K562 (cell line): Measurements from ENCODE around the gene SNUPN. TPM values are rescaled to one million over a fixed set of nuclear protein-coding genes. Genes with fewer than 3 reads are reported as not detected.

Experiments used
- ATAC-seq: fragments of 200-7000 bp; cut with Tn5 transposase; 3 replicates; pipeline ENCODE4 v1.9.1; 2020; ENCODE audit warnings: moderate library complexity
- BruUV-seq: library from RNA; stranded (reverse); fragments of 400-500 nt; replicated peaks from 2 replicates; lab custom pipeline; 2021; lab: Mats Ljungman, UMichigan
- CTCF ChIA-PET: fragments of 300-600 bp; formaldehyde crosslinking; extraction: SDS; loops from one replicate; lab custom pipeline; 2021; ENCODE audit warnings: low intra/inter-chr PET ratio; lab: Yijun Ruan, JAX
- POLR2A ChIA-PET: fragments of 300-600, 350-650 bp; sonication (Branson Sonifier 250); formaldehyde crosslinking; extraction: SDS; loops from one replicate; lab custom pipeline; 2021; ENCODE audit warnings: antibody characterized with exemption, inconsistent platforms; lab: Yijun Ruan, JAX
- DNase-seq, 4 experiments: peaks; one replicate each; pipeline versions ENCODE4 v3.0.0 to v3.0.0-alpha.2; 2011 to 2018; ENCODE audit warnings: low spot score in 3 of 4, mixed read lengths in 3 of 4; ENCODE audit errors: extremely low read depth in 1 of 4
- FAIRE-seq: peaks from 2 replicates; lab custom pipeline; 2011; peaks lifted over from hg19 to GRCh38; lab: Jason Lieb, UNC
- H2AFZ ChIP-seq: 2 replicates; pipeline ENCODE4 v1.6.0; 2011; ENCODE audit warnings: low read depth, low read length, control low read depth, inconsistent platforms
- H3K27ac ChIP-seq: fragments of 200-600 bp; 3 replicates; pipeline ENCODE4 v1.8.0; 2011; ENCODE audit warnings: low read depth, mild to moderate bottlenecking, control low read depth, inconsistent platforms, low read length, moderate library complexity, mixed read lengths; ENCODE audit errors: extremely low read depth
- H3K27me3 ChIP-seq, 2 experiments: fragments of 300-600 bp in 1 of 2; 2 replicates in 1 of 2; 3 replicates in 1 of 2; pipeline versions ENCODE4 v1.6.0 to v1.8.0; 2011; ENCODE audit warnings: inconsistent platforms in 2 of 2, low read length in 2 of 2, mild to moderate bottlenecking in 1 of 2, mixed read lengths in 1 of 2, moderate library complexity in 1 of 2; ENCODE audit not compliant: control insufficient read depth in 2 of 2, insufficient read depth in 2 of 2
- H3K36me3 ChIP-seq: fragments of 300-600 bp; 3 replicates; pipeline ENCODE4 v1.8.0; 2011; ENCODE audit warnings: mild to moderate bottlenecking, low read length, inconsistent platforms; ENCODE audit not compliant: control insufficient read depth, insufficient read depth
- H3K4me1 ChIP-seq, 2 experiments: fragments of 200-600 bp in 1 of 2; replicated peaks in 1 of 2; 2 replicates in 1 of 2; 3 replicates in 1 of 2; pipeline versions ENCODE4 v1.5.1 to v1.8.0; 2011; ENCODE audit warnings: inconsistent platforms in 2 of 2, low read length in 2 of 2, mild to moderate bottlenecking in 1 of 2, mixed read lengths in 1 of 2, moderate library complexity in 1 of 2; ENCODE audit not compliant: control insufficient read depth in 2 of 2, insufficient read depth in 2 of 2
- H3K4me2 ChIP-seq: 2 replicates; pipeline ENCODE4 v1.6.1; 2011; ENCODE audit warnings: low read length, control low read depth, inconsistent platforms, mixed read lengths; ENCODE audit not compliant: insufficient read depth
- H3K4me3 ChIP-seq: fragments of 200-600 bp; sonication (generic), shearing (Covaris generic); 2 replicates; pipeline ENCODE4 v1.5.1; 2016; ENCODE audit warnings: control low read depth, inconsistent platforms
- H3K79me2 ChIP-seq: fragments of 200-600 bp; 3 replicates; pipeline ENCODE4 v1.8.0; 2011; ENCODE audit warnings: low read length, inconsistent platforms; ENCODE audit not compliant: control insufficient read depth, insufficient read depth
- H3K9ac ChIP-seq, 2 experiments: 2 replicates each; pipeline versions ENCODE4 v1.6.0 to v1.6.1; 2011; ENCODE audit warnings: low read depth in 2 of 2, low read length in 2 of 2, control low read depth in 1 of 2, inconsistent platforms in 1 of 2, mild to moderate bottlenecking in 1 of 2, mixed read lengths in 1 of 2; ENCODE audit not compliant: insufficient read depth in 1 of 2
- H3K9me1 ChIP-seq: one replicate; pipeline ENCODE4 v1.6.0; 2011; ENCODE audit warnings: inconsistent platforms, mild to moderate bottlenecking, low read length, moderate library complexity; ENCODE audit not compliant: control insufficient read depth, insufficient read depth
- H3K9me3 ChIP-seq: replicated peaks from 2 replicates; pipeline ENCODE4 v1.5.1; 2011; ENCODE audit warnings: low read depth, low read length, inconsistent platforms; ENCODE audit not compliant: control insufficient read depth, insufficient read depth
- H4K20me1 ChIP-seq: replicated peaks from 2 replicates; pipeline ENCODE4 v1.6.1; 2011; ENCODE audit warnings: low read length, inconsistent platforms, mixed read lengths; ENCODE audit not compliant: control insufficient read depth, insufficient read depth
- ARID3A ChIP-seq: IDR thresholded peaks from 2 replicates; pipeline ENCODE4 v1.6.1; 2012; ENCODE audit warnings: low read depth, low read length, improper control_type of control experiment, borderline replicate concordance
- CBFA2T2 ChIP-seq: fragments of 450-650 bp; conservative IDR thresholded peaks from 2 replicates; pipeline ENCODE4 v1.6.1; 2017; ENCODE audit warnings: mild to moderate bottlenecking
- CBX2 ChIP-seq: fragments of 200-600 bp; sonication (generic); IDR thresholded peaks from one replicate; pipeline ENCODE4 v1.6.1; 2012; ENCODE audit warnings: mild to moderate bottlenecking, low read length, inconsistent platforms; ENCODE audit not compliant: insufficient read depth, poor library complexity, severe bottlenecking
- FOXA3 ChIP-seq, 2 experiments: fragments of 450-650 bp in 1 of 2; sonication (generic) in 1 of 2; formaldehyde crosslinking; IDR thresholded peaks in 1 of 2; conservative IDR thresholded peaks in 1 of 2; 2 replicates each; pipeline versions ENCODE4 v1.4.0 to v1.8.0; 2020 to 2022; ENCODE audit warnings: mild to moderate bottlenecking in 2 of 2, missing genetic modification reagents in 1 of 2
- HNRNPK ChIP-seq: fragments of 200-400 bp; formaldehyde crosslinking; IDR thresholded peaks from one replicate; pipeline ENCODE4 v1.6.1; 2018; ENCODE audit warnings: mild to moderate bottlenecking, low read depth, low read length; ENCODE audit not compliant: poor library complexity, severe bottlenecking
- MEIS2 ChIP-seq: fragments of 450-650 bp; IDR thresholded peaks from 2 replicates; pipeline ENCODE4 v1.6.1; 2014; ENCODE audit warnings: mild to moderate bottlenecking; ENCODE audit not compliant: partially characterized antibody
- RBBP5 ChIP-seq: fragments of 200-600 bp; sonication (generic); IDR thresholded peaks from 2 replicates; pipeline ENCODE4 v1.6.1; 2012; ENCODE audit warnings: borderline replicate concordance, mild to moderate bottlenecking, low read length, control low read depth, inconsistent platforms; ENCODE audit not compliant: insufficient read depth, poor library complexity, severe bottlenecking
- RBM34 ChIP-seq: fragments of 200-400 bp; formaldehyde crosslinking; IDR thresholded peaks from 2 replicates; pipeline ENCODE4 v1.6.1; 2018; ENCODE audit warnings: low read length, borderline replicate concordance; ENCODE audit not compliant: insufficient read depth
- RHOXF2B ChIP-seq: fragments of 250-450 bp; sonication (Bioruptor Pico); conservative IDR thresholded peaks from 2 replicates; pipeline ENCODE4 v1.5.1; 2021
- SRSF3 ChIP-seq: fragments of 200-400 bp; formaldehyde crosslinking; IDR thresholded peaks from 2 replicates; pipeline ENCODE4 v1.6.1; 2016; ENCODE audit warnings: mild to moderate bottlenecking, low read length, moderate library complexity; ENCODE audit not compliant: insufficient read depth
- STAG1 ChIP-seq: sonication (generic); formaldehyde crosslinking; IDR thresholded peaks from 2 replicates; pipeline ENCODE4 v1.5.0; 2020; ENCODE audit warnings: missing genetic modification reagents, borderline replicate concordance
- STAT5B ChIP-seq: fragments of 250-450 bp; sonication (Bioruptor Pico); IDR thresholded peaks from 2 replicates; pipeline ENCODE4 v1.8.0; 2021; ENCODE audit warnings: mild to moderate bottlenecking, inconsistent platforms
- ZNF197 ChIP-seq: fragments of 200-800 bp; sonication (Bioruptor generic); IDR thresholded peaks from 2 replicates; pipeline ENCODE4 v1.6.1; 2016; ENCODE audit warnings: low read depth, missing genetic modification characterization, missing compliant biosample characterization
- ZNF408 ChIP-seq: fragments of 250-450 bp; sonication (Bioruptor Pico); IDR thresholded peaks from 2 replicates; pipeline ENCODE4 v1.4.0; 2020; ENCODE audit warnings: low read depth, mild to moderate bottlenecking, moderate library complexity
- ZSCAN29 ChIP-seq: fragments of 450-650 bp; IDR thresholded peaks from 2 replicates; pipeline ENCODE4 v1.6.1; 2017
- WGBS: fragments of 100-300 bp; shearing (Covaris generic); methylation state at CpG from one replicate; pipeline ENCODE4 v1.1.6; 2016; ENCODE audit warnings: low coverage, mixed read lengths; ENCODE audit not compliant: insufficient coverage; ENCODE audit errors: missing lambda C conversion rate; 5-methylcytosine and 5-hydroxymethylcytosine counted together
- in situ Hi-C: fragments of 300-500 bp; cut with MboI; formaldehyde crosslinking; loops from 4 replicates; pipeline ENCODE4 v1.15.0; 2018; ENCODE audit warnings: inconsistent platforms, mixed read lengths
- intact Hi-C: fragments of 100-400 bp; cut with micrococcal nuclease; formaldehyde crosslinking; loops from 2 replicates; pipeline ENCODE4 v1.14.2; 2022
- polyA plus RNA-seq, 8 experiments: library from polyadenylated mRNA; depleted of rRNA in 4 of 8; stranded (reverse) in 5 of 8; unstranded in 3 of 8; fragments of >200 nt; fragmentation: Nextera tagmentation in 2 of 8; fragmentation: Illumina TruSeq in 1 of 8; extraction: Ambion mirVana in 2 of 8; extraction: Trizol in 1 of 8; gene quantifications; 2 replicates each; pipeline versions ENCODE4 v1.2.1 to v1.2.3, GENCODE V29; 2011 to 2014; ENCODE audit warnings: inconsistent platforms in 1 of 8, missing spikeins in 1 of 8
- total RNA-seq, 7 experiments: library from RNA; depleted of rRNA in 6 of 7; stranded (reverse); fragments of >200 nt in 6 of 7; fragmentation: Illumina TruSeq in 2 of 7; extraction: Trizol in 2 of 7; gene quantifications; 2 replicates each; pipeline versions ENCODE4 v1.2.1 to v1.2.3, GENCODE V29; 2011 to 2021; ENCODE audit warnings: low replicate concordance in 1 of 7

SNUPN gene
- total and polyA plus RNA-seq, 9 of the 15 experiments (the other 6 are each of a cell fraction or from before 2014, with no cell fraction given): 32.2 to 78.3 (median 40.0) TPM

DNA sequence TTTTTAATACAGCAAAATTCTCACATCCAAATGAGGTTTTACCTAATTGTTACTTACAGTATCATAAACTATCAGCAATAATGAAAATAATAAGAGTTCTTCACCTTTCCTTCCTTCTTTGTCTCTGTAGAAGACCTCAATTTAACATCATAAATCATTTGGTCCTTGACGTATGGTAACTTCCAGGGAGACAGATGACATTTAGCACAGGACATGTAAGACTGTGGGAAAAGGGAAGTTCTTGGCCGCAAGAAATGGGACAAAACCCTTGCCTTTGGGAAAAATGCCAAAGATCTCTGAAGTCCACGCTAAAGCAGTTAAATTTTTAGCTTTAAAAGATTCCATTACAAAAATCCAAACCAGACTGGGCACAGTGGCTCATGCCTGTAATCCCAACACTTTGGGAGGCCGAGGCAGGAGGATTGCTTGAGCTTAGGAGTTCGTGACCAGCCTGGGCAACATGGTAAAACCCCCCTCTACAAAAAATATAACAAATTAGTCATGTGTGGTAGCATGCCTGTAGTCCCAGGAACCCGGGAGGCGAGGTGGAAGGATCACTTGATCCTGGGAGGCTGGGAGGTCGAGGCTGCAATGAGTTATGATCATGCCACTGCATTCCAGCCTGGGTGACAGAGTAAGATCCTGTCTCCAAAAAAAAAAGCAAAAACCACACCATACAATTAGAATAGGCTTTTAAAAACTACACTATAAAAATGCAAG is 55.2 kb downstream of the SNUPN start (continued):
- TF ChIP-seq RBBP5 (no peak), STAG1 (CRISPR knock-in tag) (no peak), MEIS2 (peak; percentile 81)

DNA sequence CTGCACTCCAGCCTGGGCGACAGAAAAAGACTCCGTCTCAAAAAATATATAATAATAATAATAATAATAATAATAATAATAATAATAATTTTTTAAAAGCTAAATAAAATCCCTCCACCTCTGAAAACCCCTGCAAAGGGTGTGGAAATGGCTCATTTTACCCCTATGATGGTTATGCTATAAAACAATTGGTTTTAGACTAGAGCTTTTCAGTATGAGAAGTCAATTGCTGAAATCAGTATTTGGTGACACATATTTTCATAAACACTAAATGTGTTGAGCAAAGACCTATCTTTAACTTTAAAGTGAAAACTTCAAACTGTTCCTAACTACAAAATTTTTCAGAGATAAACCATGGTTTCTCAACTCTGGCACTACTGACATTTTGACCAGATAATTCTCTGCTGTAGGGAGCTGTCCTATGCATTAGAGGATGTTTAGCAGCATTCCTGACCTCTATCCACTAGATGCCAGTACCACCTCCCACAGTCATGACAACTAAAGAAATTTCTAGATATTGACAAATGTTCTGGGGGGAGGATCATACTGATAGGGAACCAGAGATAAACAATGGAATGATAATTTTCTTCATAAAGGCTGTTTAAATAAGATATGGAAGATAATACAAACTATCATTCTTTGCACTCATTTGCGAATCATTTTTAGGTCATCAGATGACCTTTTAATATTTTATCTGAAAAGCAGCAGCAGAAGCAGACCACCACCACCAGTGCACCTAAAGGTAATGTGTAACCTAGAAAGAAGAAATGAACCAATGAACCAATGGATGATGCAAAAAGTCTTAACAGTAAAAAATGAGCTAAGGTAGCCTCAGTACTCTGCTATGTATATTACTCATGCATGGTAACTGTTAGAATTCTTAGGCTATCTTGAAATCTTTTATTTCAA is 60.2 kb downstream of the SNUPN start:
- in situ Hi-C loops: no loop called here
- TF ChIP-seq CBFA2T2 (peak; percentile 26; the same call in 1 of the 2 replicates), HNRNPK (no peak), CBX2 (no peak), ZSCAN29 (no peak), STAT5B (CRISPR knock-in tag) (no peak), RHOXF2B (CRISPR knock-in tag) (no peak), ZNF408 (CRISPR knock-in tag) (no peak), ZNF197 (CRISPR knock-in tag) (no peak), SRSF3 (no peak), FOXA3 (CRISPR knock-in tag; conservative IDR thresholded peaks at IDR 0.05 in 1 of 2, IDR thresholded peaks at IDR 0.05 in 1 of 2) (peak in 1 of 2 experiments; percentile 67; a peak in 2 of 4 replicates), RBM34 (no peak), ARID3A (0 out of 2 replicates have a peak, but pooled peaks have one; percentile 17)

More for the DNA sequence above, 60.2 kb downstream of the SNUPN start:
- H3K79me2 ChIP-seq: peaks cover 15% of the 10 kb centered on the region
- no peak overlapping the region for H3K9ac ChIP-seq
- no peaks in the 10 kb centered on the region; a peak in 2 of 5 replicates for H3K4me1 ChIP-seq
- CTCF ChIA-PET: no interaction called here
- H3K9me1 ChIP-seq: no peaks in the 10 kb centered on the region
- no peaks in the 10 kb centered on the region for H3K9me3 ChIP-seq
- no peak overlapping the region for H2AFZ ChIP-seq
- no peak overlapping the region for H3K4me3 ChIP-seq
- no peaks in the 10 kb centered on the region for H4K20me1 ChIP-seq
- intact Hi-C loops: no loop called here
- POLR2A ChIA-PET: interaction anchor here (0.7 to 1.7 kb wide), 7 partner anchors 8 to 82 kb away, joined by 3 to 5 read pairs (median 4); partner anchors contain the start of genes PTPN9 and SNX33
- H3K27ac ChIP-seq: no peak overlapping the region
- no TSS peak for BruUV-seq
- ATAC-seq (peak; percentile 50; the same call in 1 of the 3 replicates), DNase-seq (peak in 2 of 4 experiments; percentile 31 to 32), FAIRE-seq (no peak)
- no peaks in the 10 kb centered on the region for H3K27me3 ChIP-seq
- WGBS: 70% methylated on average over 3 of the region's 3 CpGs
- H3K36me3 ChIP-seq: peaks cover 6% of the 10 kb centered on the region; the same call in 1 of the 3 replicates
- H3K4me2 ChIP-seq: no peak overlapping the region
